H1 (cell line): ENCODE measurements around the gene PHLPP1. TPM values are rescaled to one million over a fixed set of nuclear protein-coding genes. Genes with fewer than 3 reads are reported as not detected.
A peak's percentile ranks its signal among the peaks of the same experiment; 100 is the strongest.

ENCODE experiments used
- CTCF ChIA-PET: fragments of 300-600 bp; sonication (Branson Sonifier 250); formaldehyde crosslinking; loops from one replicate; lab custom pipeline; 2021; ENCODE audit not compliant: partially characterized antibody; lab: Charles Lee
- POLR2A ChIA-PET: fragments of 300-600 bp; sonication (Branson Sonifier 250); formaldehyde crosslinking; loops from one replicate; lab custom pipeline; 2021; ENCODE audit warnings: inconsistent platforms; ENCODE audit not compliant: partially characterized antibody; lab: Charles Lee
- DNase-seq, 2 experiments: peaks; one replicate each; pipeline versions ENCODE4 v3.0.0 to v3.0.0-alpha.2; 2010 to 2022; ENCODE audit warnings: low spot score in 2 of 2, low read depth in 1 of 2, mixed read lengths in 1 of 2
- FAIRE-seq: peaks from 2 replicates; lab custom pipeline; 2011; peaks lifted over from hg19 to GRCh38; lab: Jason Lieb, UNC
- H2AFZ ChIP-seq: 2 replicates; pipeline ENCODE4 v1.8.1; 2012; ENCODE audit warnings: low read length, inconsistent platforms
- H2AK5ac ChIP-seq: 2 replicates; pipeline ENCODE4 v1.6.1; 2013; ENCODE audit warnings: low read depth, low read length
- H2BK120ac ChIP-seq: replicated peaks from 2 replicates; pipeline ENCODE3; 2013; ENCODE audit warnings: low read depth, low read length, inconsistent platforms
- H2BK12ac ChIP-seq: 2 replicates; pipeline ENCODE4 v1.6.1; 2013; ENCODE audit warnings: low read depth, low read length
- H2BK15ac ChIP-seq: 2 replicates; pipeline ENCODE4 v1.6.1; 2013; ENCODE audit warnings: low read length
- H2BK20ac ChIP-seq: 2 replicates; pipeline ENCODE4 v1.6.1; 2013; ENCODE audit warnings: low read length
- H2BK5ac ChIP-seq: 2 replicates; pipeline ENCODE4 v1.6.1; 2013; ENCODE audit warnings: low read depth, low read length
- H3K14ac ChIP-seq: 2 replicates; pipeline ENCODE4 v1.6.1; 2013; ENCODE audit warnings: inconsistent platforms; ENCODE audit not compliant: insufficient read length
- H3K18ac ChIP-seq: 2 replicates; pipeline ENCODE4 v1.6.1; 2013; ENCODE audit warnings: low read length; ENCODE audit errors: extremely low read depth
- H3K23ac ChIP-seq: 2 replicates; pipeline ENCODE4 v1.6.1; 2013; ENCODE audit warnings: inconsistent platforms; ENCODE audit not compliant: insufficient read length
- H3K23me2 ChIP-seq: 2 replicates; pipeline ENCODE4 v1.6.1; 2013; ENCODE audit warnings: low read depth, low read length
- H3K27ac ChIP-seq: 2 replicates; pipeline ENCODE4 v1.6.1; 2011; ENCODE audit warnings: low read depth, low read length, inconsistent platforms
- H3K27me3 ChIP-seq, 4 experiments: replicated peaks in 1 of 4; 1 replicate in 1 of 4; 2 replicates in 3 of 4; pipeline versions ENCODE4 v1.6.1 to v1.8.1; 2011 to 2013; ENCODE audit warnings: low read length in 3 of 4, mild to moderate bottlenecking in 3 of 4, inconsistent platforms in 2 of 4, mixed read lengths in 2 of 4, moderate library complexity in 1 of 4; ENCODE audit not compliant: control insufficient read depth in 3 of 4, insufficient read depth in 3 of 4; ENCODE audit errors: extremely low read depth in 1 of 4
- H3K36me3 ChIP-seq, 4 experiments: 2 replicates each; pipeline versions ENCODE4 v1.6.1 to v1.8.1; 2011 to 2013; ENCODE audit warnings: mild to moderate bottlenecking in 4 of 4, low read length in 3 of 4, moderate library complexity in 2 of 4, control low read depth in 1 of 4, inconsistent platforms in 1 of 4; ENCODE audit not compliant: insufficient read depth in 4 of 4, control insufficient read depth in 2 of 4
- H3K4ac ChIP-seq: replicated peaks from 2 replicates; pipeline ENCODE3; 2013; ENCODE audit warnings: low read length, low read depth, mixed read lengths, inconsistent platforms; ENCODE audit not compliant: insufficient read length
- H3K4me1 ChIP-seq, 4 experiments: replicated peaks in 1 of 4; 1 replicate in 1 of 4; 2 replicates in 3 of 4; pipeline versions ENCODE4 v1.6.1 to v1.8.1; 2011 to 2013; ENCODE audit warnings: low read length in 3 of 4, inconsistent platforms in 2 of 4, mixed read lengths in 1 of 4; ENCODE audit not compliant: insufficient read depth in 4 of 4, control insufficient read depth in 3 of 4
- H3K4me2 ChIP-seq, 2 experiments: 2 replicates each; pipeline versions ENCODE4 v1.6.1 to v1.8.1; 2011 to 2013; ENCODE audit warnings: low read depth in 2 of 2, low read length in 2 of 2, control low read depth in 1 of 2, inconsistent platforms in 1 of 2, mild to moderate bottlenecking in 1 of 2; ENCODE audit not compliant: insufficient read depth in 1 of 2
- H3K4me3 ChIP-seq, 4 experiments: fragments of 200-600, 300-600 bp in 1 of 4; sonication (generic), shearing (Covaris generic), sonication (Bioruptor Twin) in 1 of 4; 2 replicates each; pipeline versions ENCODE4 v1.5.1 to v1.8.1; 2011 to 2016; ENCODE audit warnings: low read length in 4 of 4, low read depth in 3 of 4, control low read depth in 2 of 4, inconsistent platforms in 2 of 4, mild to moderate bottlenecking in 2 of 4, mixed read lengths in 1 of 4, moderate library complexity in 1 of 4; ENCODE audit not compliant: insufficient read depth in 2 of 4; ENCODE audit errors: extremely low read depth in 1 of 4
- H3K56ac ChIP-seq: replicated peaks from 2 replicates; pipeline ENCODE3; 2013; ENCODE audit warnings: low read depth, mild to moderate bottlenecking, mixed read lengths, low read length, inconsistent platforms; ENCODE audit not compliant: insufficient read length
- H3K79me1 ChIP-seq: 2 replicates; pipeline ENCODE4 v1.6.1; 2013; ENCODE audit warnings: low read depth, low read length, control low read depth
- H3K79me2 ChIP-seq, 2 experiments: 2 replicates each; pipeline versions ENCODE4 v1.6.1 to v1.8.1; 2012 to 2013; ENCODE audit warnings: low read length in 2 of 2, mild to moderate bottlenecking in 2 of 2, inconsistent platforms in 1 of 2; ENCODE audit not compliant: insufficient read depth in 2 of 2, control insufficient read depth in 1 of 2
- H3K9ac ChIP-seq, 4 experiments: replicated peaks in 1 of 4; 1 replicate in 1 of 4; 2 replicates in 3 of 4; pipeline versions ENCODE4 v1.6.1 to v1.8.1; 2011 to 2013; ENCODE audit warnings: low read depth in 3 of 4, low read length in 3 of 4, control low read depth in 2 of 4, mild to moderate bottlenecking in 2 of 4, moderate library complexity in 2 of 4, inconsistent platforms in 1 of 4; ENCODE audit errors: extremely low read depth in 1 of 4
- H3K9me3 ChIP-seq, 2 experiments: 2 replicates each; pipeline versions ENCODE4 v1.6.1 to v1.8.1; 2012 to 2013; ENCODE audit warnings: mild to moderate bottlenecking in 2 of 2, moderate library complexity in 2 of 2, control low read depth in 1 of 2, inconsistent platforms in 1 of 2, low read depth in 1 of 2, low read length in 1 of 2, mixed read lengths in 1 of 2; ENCODE audit not compliant: insufficient read depth in 2 of 2
- H4K20me1 ChIP-seq, 2 experiments: replicated peaks in 1 of 2; 2 replicates each; pipeline versions ENCODE3 to v1.8.1; 2011 to 2013; ENCODE audit warnings: inconsistent platforms in 2 of 2, low read length in 2 of 2, mild to moderate bottlenecking in 1 of 2; ENCODE audit not compliant: insufficient read depth in 2 of 2, control insufficient read depth in 1 of 2
- H4K5ac ChIP-seq: 2 replicates; pipeline ENCODE4 v1.6.1; 2013; ENCODE audit warnings: low read length, low read depth, mixed read lengths, inconsistent platforms; ENCODE audit not compliant: insufficient read length
- H4K8ac ChIP-seq: 2 replicates; pipeline ENCODE4 v1.8.0; 2013; ENCODE audit warnings: mild to moderate bottlenecking, moderate library complexity, low read length, inconsistent platforms; ENCODE audit not compliant: insufficient read depth; ENCODE audit errors: extremely low read depth
- H4K91ac ChIP-seq: replicated peaks from 2 replicates; pipeline ENCODE3; 2013; ENCODE audit warnings: low read length, mixed read lengths, inconsistent platforms; ENCODE audit not compliant: insufficient read length
- CTBP2 ChIP-seq: IDR thresholded peaks from 2 replicates; pipeline ENCODE4 v1.7.0; 2011; ENCODE audit warnings: borderline replicate concordance, mild to moderate bottlenecking, moderate library complexity, mixed read lengths, low read length; ENCODE audit not compliant: insufficient read depth, insufficient read length
- EGR1 ChIP-seq: IDR thresholded peaks from 2 replicates; pipeline ENCODE4 v1.6.1; 2011; ENCODE audit warnings: low read depth, low read length, borderline replicate concordance
- GTF2F1 ChIP-seq: IDR thresholded peaks from 2 replicates; pipeline ENCODE4 v1.6.1; 2012; ENCODE audit warnings: low read depth, low read length, improper control_type of control experiment, borderline replicate concordance
- NANOG ChIP-seq: IDR thresholded peaks from 2 replicates; pipeline ENCODE4 v1.6.1; 2011; ENCODE audit warnings: low read length, low read depth, mild to moderate bottlenecking, inconsistent platforms; ENCODE audit not compliant: insufficient read depth, poor library complexity, severe bottlenecking
- PHF8 ChIP-seq: fragments of 200-600 bp; sonication (generic); conservative IDR thresholded peaks from 2 replicates; pipeline ENCODE4 v1.7.1; 2012; ENCODE audit warnings: low read depth, mild to moderate bottlenecking, inconsistent platforms, low read length, moderate library complexity
- SAP30 ChIP-seq: fragments of 300-600 bp; sonication (generic); IDR thresholded peaks from 2 replicates; pipeline ENCODE4 v1.7.1; 2012; ENCODE audit warnings: low read length, moderate library complexity, mild to moderate bottlenecking, inconsistent platforms; ENCODE audit not compliant: insufficient read depth, insufficient replicate concordance
- TEAD4 ChIP-seq: IDR thresholded peaks from 2 replicates; pipeline ENCODE4 v1.6.1; 2012; ENCODE audit warnings: low read depth, low read length, inconsistent platforms, mixed read lengths
- WGBS, 2 experiments: shearing (Covaris generic) in 1 of 2; methylation state at CpG; one replicate each; pipeline versions ENCODE4 v1.1.6 to v1.1.7; 2013 to 2015; ENCODE audit warnings: low lambda C conversion rate in 2 of 2, mixed read lengths in 2 of 2, inconsistent platforms in 1 of 2, low coverage in 1 of 2, missing lambda C conversion rate in 1 of 2; ENCODE audit not compliant: insufficient replicate concordance in 2 of 2, insufficient coverage in 1 of 2, insufficient read length in 1 of 2; ENCODE audit errors: extremely low coverage in 1 of 2, missing lambda C conversion rate in 1 of 2; 5-methylcytosine and 5-hydroxymethylcytosine counted together
- polyA plus RNA-seq, 7 experiments: library from polyadenylated mRNA; depleted of rRNA in 3 of 7; stranded (reverse) in 5 of 7; unstranded in 2 of 7; fragments of >200 nt in 5 of 7; fragments of 200-250 nt in 2 of 7; gene quantifications; 1 replicate in 5 of 7; 2 replicates in 1 of 7; 4 replicates in 1 of 7; pipeline versions ENCODE4 v1.2.1 to v1.2.3, GENCODE V29; 2011 to 2013; ENCODE audit warnings: missing spikeins in 2 of 7, mixed read lengths in 2 of 7
- total RNA-seq: library from RNA; stranded (reverse); fragmentation: NEBNext Ultra II Directional; extraction: Animal tissue kit (Norgen Biotek cat#: 25700); gene quantifications from 2 replicates; pipeline ENCODE4 v1.2.1, GENCODE V29; 2021

PHLPP1 gene
- total and polyA plus RNA-seq, 2 of the 8 experiments (the other 6 are each of a cell fraction or from before 2014, with no cell fraction given), result 28.0 to 66.3 TPM

- Histone ChIP-seq H3K4me3 (no peak overlapping the region), H4K20me1 (no peaks in the 10 kb centered on the region), H3K4me2 (no peak overlapping the region), H3K36me3 (no peaks in the 10 kb centered on the region), H3K27ac (no peak overlapping the region), H4K8ac (no peak overlapping the region), H3K4ac (no peak overlapping the region), H3K23me2 (no peaks in the 10 kb centered on the region; the same call in 1 of the 2 replicates), H4K5ac (no peak overlapping the region), H2BK20ac (no peak overlapping the region), H2AK5ac (no peak overlapping the region), H3K56ac (no peak overlapping the region), H3K9me3 (peaks cover 6 to 9% of the 10 kb centered on the region in 2 experiments), H3K9ac (no peak overlapping the region), H3K27me3 (no peaks in the 10 kb centered on the region), H3K23ac (no peak overlapping the region), H3K4me1 (no peaks in the 10 kb centered on the region), H2BK5ac (no peak overlapping the region), H3K79me2 (no peaks in the 10 kb centered on the region), H2AFZ (no peak overlapping the region), H2BK12ac (no peak overlapping the region), H3K18ac (no peak overlapping the region), H3K14ac (no peak overlapping the region), H4K91ac (no peak overlapping the region), H2BK15ac (no peak overlapping the region), H3K79me1 (no peaks in the 10 kb centered on the region), H2BK120ac (no peak overlapping the region)
- no peak for TF ChIP-seq PHF8
- TF ChIP-seq GTF2F1, result no peak
- TF ChIP-seq TEAD4, result no peak
- no peak for TF ChIP-seq CTBP2
- TF ChIP-seq NANOG, result no peak
- TF ChIP-seq EGR1, result no peak
- TF ChIP-seq SAP30, result no peak
- WGBS, 2 experiments, result 97% methylated on average over 6 of the region's 6 CpGs; no CpG with 5 or more reads in 1 of the 2 experiments
- POLR2A ChIA-PET, result no interaction called here
- CTCF ChIA-PET, result interaction anchor here (1.2 to 2.1 kb wide), 2 partner anchors 10 to 105 kb away, joined by 4 to 7 read pairs; no protein-coding TSS in a partner anchor
- no peak for DNase-seq
- peak; percentile 19 for FAIRE-seq
Observed at GRCh38 chr18:62690236-62690815, 25.0 kb upstream of the PHLPP1 start.
